ENCODE data around the gene MRPS27.
"Not testable (repeated sequence)": the region's sequence is repeated elsewhere in the genome, so short reads cannot be mapped to it uniquely, and the experiment has no call there.

The MRPS27 gene

GRCh38 chr5:72324189-72324825, 4.3 kb upstream of the MRPS27 start:
- no peak for DNase-seq

GRCh38 chr5:72319435-72319975, 535 bp downstream of the MRPS27 start:
- not testable (repeated sequence) for DNase-seq

- DNase-seq, result no peak
Observed at GRCh38 chr5:72314571-72315172, 5.4 kb downstream of the MRPS27 start.

- no peak for DNase-seq
Observed at GRCh38 chr5:72313141-72313540, 6.9 kb downstream of the MRPS27 start.

- DNase-seq, result no peak
Observed at GRCh38 chr5:72308853-72309191, 11.2 kb downstream of the MRPS27 start.

DNA sequence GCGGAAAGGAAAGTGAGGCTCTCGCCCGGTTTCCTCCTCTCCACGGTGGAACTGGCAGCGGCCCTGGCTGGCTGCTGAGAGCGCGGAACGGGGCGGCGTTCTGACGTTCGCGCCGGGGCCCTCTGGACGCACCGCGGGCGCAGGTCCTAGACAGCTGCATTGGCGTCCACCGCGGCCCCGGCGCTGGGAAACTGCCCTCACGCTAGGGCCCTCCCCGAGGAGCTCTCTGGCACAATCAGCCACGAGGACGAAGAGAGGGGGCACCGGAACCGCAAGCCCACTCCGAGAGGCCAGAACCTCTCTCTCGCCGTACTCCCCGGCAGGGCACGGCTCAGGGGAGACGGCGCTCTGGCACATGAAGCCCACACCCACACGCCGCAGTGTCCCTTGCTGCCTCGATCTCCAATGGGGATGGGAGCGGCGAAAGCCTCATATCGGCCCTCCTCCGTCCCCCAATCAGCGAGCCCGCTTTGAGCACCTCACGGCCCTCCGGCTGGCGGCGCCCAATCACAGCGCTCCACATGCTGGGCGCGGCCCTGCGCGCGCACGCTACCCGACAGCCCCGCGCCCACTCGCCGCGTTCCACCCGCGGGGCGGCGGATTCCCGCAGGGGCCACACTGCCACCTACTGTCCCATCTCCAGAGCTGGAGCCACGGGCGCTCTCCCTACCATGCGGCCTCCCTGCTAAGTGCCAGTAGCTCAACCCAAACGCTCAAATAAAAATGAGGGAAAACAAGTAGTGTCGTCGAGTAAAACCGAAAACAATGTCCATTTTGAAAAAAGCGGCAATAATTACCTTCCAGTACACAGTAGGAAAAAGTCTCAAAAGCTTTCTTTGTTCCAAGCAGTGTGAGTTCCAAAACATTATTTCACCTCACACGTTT, 11.8 kb downstream of the MRPS27 start:
- peak; percentile 78 for DNase-seq

DNA sequence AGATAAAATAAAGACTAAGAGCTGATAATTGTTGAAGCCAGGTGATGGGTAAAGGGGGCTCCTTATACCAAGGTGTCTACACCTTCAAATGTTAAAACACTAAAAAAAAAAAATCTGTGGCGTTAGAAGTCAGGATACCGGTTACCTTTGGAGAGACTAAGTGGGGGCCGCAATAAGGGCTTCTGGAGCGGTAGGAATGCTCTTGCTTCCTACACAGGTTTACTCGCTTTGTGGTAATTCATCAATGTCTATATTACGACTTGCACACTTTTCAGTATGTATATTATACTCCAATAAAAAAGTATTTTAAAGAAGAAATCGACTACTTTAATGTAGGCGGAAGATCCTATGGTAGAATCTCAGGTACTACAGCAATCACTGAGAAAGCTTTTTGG, 12.5 kb downstream of the MRPS27 start:
- DNase-seq, result no peak

DNA sequence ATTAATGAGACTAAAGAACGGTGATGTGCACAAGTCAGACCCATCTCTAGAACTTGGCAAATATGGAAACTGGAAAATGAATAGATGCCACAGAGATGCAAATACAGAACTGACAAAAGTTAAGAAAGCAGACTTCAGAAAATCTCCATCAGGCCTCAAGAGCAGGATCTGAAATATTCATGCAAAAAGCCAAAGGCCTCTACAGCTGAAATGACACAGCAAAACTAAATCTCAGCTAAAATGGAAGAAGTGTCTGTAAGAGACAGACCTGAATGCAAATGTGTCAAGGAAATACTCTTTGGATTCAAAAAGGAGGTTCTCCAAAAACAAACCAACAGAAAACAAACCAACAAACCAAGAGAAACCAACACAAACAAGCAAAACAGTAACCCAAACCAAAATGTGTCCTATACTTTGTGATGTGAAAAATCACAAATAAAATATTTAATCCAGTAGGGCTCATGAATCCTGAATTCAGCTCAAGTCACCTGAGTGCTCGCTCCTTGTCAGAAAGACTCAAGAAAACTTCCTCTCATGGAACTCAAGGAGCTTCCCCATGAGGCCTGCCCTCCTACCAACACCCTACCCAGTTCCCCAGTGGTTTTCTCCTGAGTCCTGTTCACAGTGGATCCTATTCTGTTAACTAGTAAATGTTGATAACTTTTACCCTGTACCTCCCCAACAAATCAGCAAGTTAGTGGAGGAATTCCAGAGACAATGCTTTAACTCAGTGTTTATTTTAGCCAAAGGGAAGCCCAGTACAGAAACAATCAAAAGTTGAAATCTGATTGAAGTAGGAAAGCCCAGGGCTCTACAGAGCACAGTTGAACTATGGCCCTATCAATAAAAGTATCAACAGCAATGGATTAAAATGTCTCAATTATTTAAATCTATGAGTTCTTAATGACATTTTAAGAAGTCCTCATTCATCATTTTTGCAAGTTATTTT, 14.6 kb downstream of the MRPS27 start:
- DNase-seq, result no peak

- DNase-seq, result no peak
Observed at GRCh38 chr5:72302171-72302570, 17.9 kb downstream of the MRPS27 start.

- DNase-seq, result no peak
Observed at GRCh38 chr5:72301557-72301956, 18.5 kb downstream of the MRPS27 start.

DNA sequence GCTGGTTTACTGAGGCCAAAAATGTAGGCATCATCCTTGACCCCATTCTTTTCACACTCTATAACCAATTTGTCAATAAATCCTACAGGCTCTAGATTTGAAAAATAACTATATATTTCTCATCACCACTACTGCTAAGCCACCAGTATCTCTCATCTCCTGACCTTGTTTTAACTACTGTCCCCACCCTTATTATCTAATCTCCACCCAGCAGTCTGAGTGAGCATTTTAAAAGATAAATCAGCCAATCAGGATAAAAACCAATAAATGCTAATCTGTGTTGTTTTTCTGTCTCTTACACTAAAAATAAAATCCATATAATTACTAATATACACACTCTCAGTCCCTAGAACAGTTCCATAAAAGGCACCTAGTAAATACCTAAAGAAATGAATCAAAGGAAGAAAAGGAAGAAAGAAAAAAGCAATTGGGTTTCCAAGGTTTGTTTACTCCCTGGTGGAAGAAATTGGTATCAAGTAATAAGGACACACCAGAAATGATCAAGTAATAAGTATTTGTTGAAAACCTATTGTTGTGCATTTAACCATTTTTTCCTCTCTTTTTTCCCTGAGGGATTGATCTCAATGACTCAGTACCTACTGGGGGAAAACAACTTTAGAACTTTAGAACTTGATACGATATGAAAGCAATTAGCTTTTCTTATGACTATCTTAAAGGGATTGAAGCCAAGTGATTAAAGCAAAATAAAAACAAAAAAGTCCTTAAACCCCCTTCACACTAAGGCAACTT, 19.3 kb downstream of the MRPS27 start:
- no peak for DNase-seq

- no peak for DNase-seq
Observed at GRCh38 chr5:72298711-72299110, 21.3 kb downstream of the MRPS27 start.

- not testable (repeated sequence) for DNase-seq
Observed at GRCh38 chr5:72298136-72298535, 21.9 kb downstream of the MRPS27 start.

DNA sequence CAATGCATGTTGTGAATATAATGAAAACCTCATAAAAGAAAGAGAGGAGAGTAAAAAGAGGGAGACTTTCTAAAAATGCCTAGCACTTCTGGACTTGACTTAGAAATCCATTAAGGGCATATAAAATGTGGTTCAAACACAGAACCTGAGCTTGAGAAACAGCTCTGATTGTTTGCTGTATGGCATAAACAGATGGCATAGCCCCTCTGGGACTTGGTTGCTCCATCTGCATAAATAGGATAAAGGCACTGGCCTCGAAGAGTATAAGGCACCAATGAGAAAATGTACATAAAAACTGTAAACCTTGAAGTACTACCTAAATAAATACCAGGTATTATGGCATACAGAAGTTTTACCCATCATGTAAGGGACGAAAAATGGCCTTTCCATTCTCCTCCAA, 23.8 kb downstream of the MRPS27 start:
- no peak for DNase-seq

DNA sequence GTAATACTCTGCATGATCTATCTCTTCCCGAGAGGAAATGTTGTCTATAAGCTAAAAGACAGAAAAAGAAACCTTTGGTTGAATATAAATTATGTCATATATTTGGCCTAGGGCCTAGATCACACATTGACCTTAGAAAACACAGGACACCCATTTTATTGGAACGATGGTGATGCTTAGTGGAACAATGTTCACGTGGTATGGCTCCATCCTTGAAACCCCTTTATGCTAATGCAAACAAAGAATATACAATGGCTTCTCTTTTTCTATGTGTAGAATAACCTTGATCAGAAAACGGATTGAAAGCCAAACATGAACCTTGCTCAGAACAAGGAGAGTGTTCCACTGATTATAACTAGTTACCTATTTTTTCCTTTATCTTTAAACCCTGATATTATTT, 24.5 kb downstream of the MRPS27 start:
- DNase-seq, result no peak

GRCh38 chr5:72294473-72294872, 25.6 kb downstream of the MRPS27 start:
- DNase-seq, result no peak

GRCh38 chr5:72293495-72294055, 26.5 kb downstream of the MRPS27 start:
- no peak for DNase-seq

DNA sequence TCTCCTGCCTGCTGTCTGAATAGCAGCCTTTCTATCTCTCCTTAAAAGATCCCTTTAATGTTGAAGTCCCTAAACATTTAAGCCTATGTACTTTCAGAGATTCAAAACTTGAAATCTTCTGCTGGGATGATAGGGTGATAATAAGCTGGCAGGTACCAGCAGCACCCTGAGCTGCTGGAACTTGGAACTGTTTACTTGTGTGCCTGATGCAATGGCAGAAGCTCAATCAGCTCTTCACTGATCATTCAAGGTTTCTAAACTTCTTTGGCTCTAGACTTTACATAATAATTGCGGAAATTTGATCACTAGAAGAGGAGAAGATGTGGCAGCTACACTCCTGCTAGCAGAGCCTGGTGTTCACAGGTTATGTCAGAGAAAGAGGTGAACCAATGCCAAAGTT, 27.6 kb downstream of the MRPS27 start:
- no peak for DNase-seq

DNA sequence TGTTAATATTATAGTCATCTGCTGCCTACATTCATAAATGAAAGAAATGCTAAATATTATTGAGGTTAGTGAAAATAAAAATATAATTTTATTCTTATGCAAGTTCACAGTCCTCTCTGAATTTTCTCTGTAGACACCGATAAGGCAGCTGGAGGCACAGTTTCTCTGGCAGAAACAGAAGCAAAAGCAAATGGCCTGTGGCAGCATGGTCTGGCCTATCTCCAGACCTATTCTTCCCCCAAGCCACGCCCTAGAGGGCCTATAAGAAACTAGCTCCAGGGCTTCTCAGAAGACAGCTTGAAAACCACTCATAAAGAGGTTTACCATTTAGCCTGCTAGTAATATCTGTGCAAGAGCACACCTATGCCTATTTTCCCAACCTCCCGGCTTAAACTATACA, 28.4 kb downstream of the MRPS27 start:
- no peak for DNase-seq

GRCh38 chr5:72290356-72291133, 29.5 kb downstream of the MRPS27 start:
- no peak for DNase-seq

GRCh38 chr5:72288924-72289323, 31.1 kb downstream of the MRPS27 start:
- peak; percentile 5 for DNase-seq
